AG04450 (cell line): Measurements from ENCODE around the gene IQCE. TPM values are rescaled to one million over a fixed set of nuclear protein-coding genes. Genes with fewer than 3 reads are reported as not detected.

Experiments
- CTCF ChIA-PET: fragments of 300-600, 350-600 bp; formaldehyde crosslinking; extraction: SDS; loops from one replicate; lab custom pipeline; 2022; ENCODE audit warnings: antibody characterized with exemption, inconsistent platforms; lab: Charles Lee
- POLR2A ChIA-PET: fragments of 350-600 bp; formaldehyde crosslinking; extraction: SDS; loops from one replicate; lab custom pipeline; 2021; ENCODE audit warnings: antibody characterized with exemption, inconsistent platforms; lab: Yijun Ruan, JAX
- DNase-seq: peaks from one replicate; pipeline ENCODE4 v3.0.0-alpha.2; 2011; ENCODE audit warnings: low read depth, low spot score
- H3K27ac ChIP-seq: one replicate; pipeline ENCODE4 v1.5.1; 2012; ENCODE audit warnings: low read depth, low read length, control low read depth
- H3K27me3 ChIP-seq: one replicate; pipeline ENCODE4 v1.6.0; 2012; ENCODE audit warnings: low read length; ENCODE audit not compliant: control insufficient read depth, insufficient read depth
- H3K4me3 ChIP-seq: 2 replicates; pipeline ENCODE4 v1.5.1; 2011; ENCODE audit warnings: mild to moderate bottlenecking, low read depth, low read length, control low read depth
- H3K9me3 ChIP-seq: 2 replicates; pipeline ENCODE4 v1.5.1; 2012; ENCODE audit warnings: low read length; ENCODE audit not compliant: control insufficient read depth, insufficient read depth
- CTCF ChIP-seq: IDR thresholded peaks from 2 replicates; pipeline ENCODE4 v1.5.1; 2011; ENCODE audit warnings: low read depth, low read length, control low read depth, inconsistent platforms
- polyA plus RNA-seq: library from polyadenylated mRNA; depleted of rRNA; stranded (reverse); fragments of >200 nt; gene quantifications from 2 replicates; pipeline ENCODE4 v1.2.3, GENCODE V29; 2011

IQCE gene
- polyA plus RNA-seq, 1 experiment, result 6.8 TPM

- no peak overlapping the region for H3K4me3 ChIP-seq
- TF ChIP-seq CTCF, result no peak
- peak overlapping the region; percentile 97 for H3K27ac ChIP-seq
- no peaks in the 10 kb centered on the region; the same call in 1 of the 2 replicates for H3K9me3 ChIP-seq
- POLR2A ChIA-PET, result no interaction called here
- CTCF ChIA-PET, result no interaction called here
- H3K27me3 ChIP-seq, result no peaks in the 10 kb centered on the region
- no peak for DNase-seq
Observed at GRCh38 chr7:2640846-2641316, 82.1 kb downstream of the IQCE start.

DNA sequence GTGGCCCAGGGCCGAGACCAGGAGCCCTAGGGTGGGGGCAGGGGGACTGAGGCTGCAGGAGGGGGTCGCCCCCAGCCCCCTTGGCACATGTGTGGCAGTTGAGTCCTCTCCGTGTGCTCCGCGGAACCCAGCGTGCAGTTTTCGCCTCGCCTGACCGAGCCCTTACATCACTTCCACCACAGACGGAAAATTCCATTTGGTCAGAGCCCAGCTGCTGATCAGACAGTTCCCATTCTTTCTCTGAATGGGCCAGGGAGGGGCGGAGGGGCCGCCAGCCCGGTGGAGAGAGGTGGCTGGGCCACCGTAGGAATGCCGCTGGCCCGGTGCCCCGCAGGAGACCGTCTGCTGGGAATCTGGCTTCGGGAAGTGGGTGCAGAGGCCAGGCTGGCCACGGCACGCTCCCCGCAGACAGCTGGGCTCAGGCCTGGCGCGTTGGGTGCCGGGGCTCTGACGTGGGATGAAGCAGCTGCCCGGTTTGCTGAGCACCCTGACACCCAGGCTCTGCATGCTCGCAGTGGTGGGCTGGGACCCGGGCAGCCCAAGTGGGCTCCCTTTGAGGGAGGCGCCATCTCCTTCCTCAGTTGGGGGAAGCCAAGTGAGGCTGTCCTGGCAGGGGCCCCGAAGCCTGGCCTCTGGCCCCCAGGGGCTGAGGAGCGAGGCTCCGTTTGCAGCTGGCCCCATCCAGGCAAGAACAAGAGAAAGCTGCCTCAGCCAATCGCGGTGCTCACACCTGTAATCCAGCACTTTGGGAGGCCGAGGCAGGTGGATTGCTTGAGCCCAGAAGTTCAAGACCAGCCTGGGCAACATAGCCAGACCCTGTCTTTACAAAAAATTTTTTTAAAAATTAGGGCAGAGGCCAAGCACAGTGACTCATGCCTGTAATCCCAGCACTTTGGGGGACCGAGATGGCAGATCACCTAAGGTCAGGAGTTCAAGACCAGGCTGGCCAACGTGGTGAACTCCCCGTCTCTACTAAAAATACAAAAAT is 82.9 kb downstream of the IQCE start:
- no peak for TF ChIP-seq CTCF
- Histone ChIP-seq H3K9me3 (no peaks in the 10 kb centered on the region; the same call in 1 of the 2 replicates), H3K4me3 (peak overlapping the region; percentile 7; the same call in 1 of the 2 replicates), H3K27ac (peak overlapping the region; percentile 97), H3K27me3 (no peaks in the 10 kb centered on the region)
- DNase-seq, result peak; percentile 90
- CTCF ChIA-PET, result interaction anchor here (0.7 kb wide), 1 partner anchor 17 kb away, joined by 3 read pairs; no protein-coding TSS in a partner anchor
- POLR2A ChIA-PET, result interaction anchor here (1.0 to 1.6 kb wide), 2 partner anchors 10 to 17 kb away, joined by 3 to 6 read pairs; partner anchors contain the start of gene TTYH3

- no peaks in the 10 kb centered on the region; the same call in 1 of the 2 replicates for H3K9me3 ChIP-seq
- peak; percentile 22; the same call in 1 of the 2 replicates for TF ChIP-seq CTCF
- ChIA-PET CTCF (no interaction called here), POLR2A (interaction anchor here (0.9 kb wide), 2 partner anchors 10 to 12 kb away, joined by 3 read pairs; partner anchors contain the start of gene TTYH3)
- H3K27ac ChIP-seq, result no peak overlapping the region
- DNase-seq, result no peak
- no peak overlapping the region for H3K4me3 ChIP-seq
- no peaks in the 10 kb centered on the region for H3K27me3 ChIP-seq
Observed at GRCh38 chr7:2643386-2644219, 84.8 kb downstream of the IQCE start.

- no peak for DNase-seq
- H3K9me3 ChIP-seq, result no peaks in the 10 kb centered on the region; the same call in 1 of the 2 replicates
- H3K27ac ChIP-seq, result no peak overlapping the region
- H3K27me3 ChIP-seq, result no peaks in the 10 kb centered on the region
- CTCF ChIA-PET, result no interaction called here
- no peak for TF ChIP-seq CTCF
- POLR2A ChIA-PET, result interaction anchor here (0.9 kb wide), 1 partner anchor 13 kb away, joined by 3 read pairs; the partner anchor contains the start of gene TTYH3
- H3K4me3 ChIP-seq, result no peak overlapping the region
Observed at GRCh38 chr7:2644220-2644561, 85.4 kb downstream of the IQCE start.
